ENCODE data around the gene PACS2. TPM values are rescaled to one million over a fixed set of nuclear protein-coding genes. Genes with fewer than 3 reads are reported as not detected.

The PACS2 gene
- total and polyA plus RNA-seq, 4 donors = 37.9 to 87.2 (median 71.0) TPM

DNA sequence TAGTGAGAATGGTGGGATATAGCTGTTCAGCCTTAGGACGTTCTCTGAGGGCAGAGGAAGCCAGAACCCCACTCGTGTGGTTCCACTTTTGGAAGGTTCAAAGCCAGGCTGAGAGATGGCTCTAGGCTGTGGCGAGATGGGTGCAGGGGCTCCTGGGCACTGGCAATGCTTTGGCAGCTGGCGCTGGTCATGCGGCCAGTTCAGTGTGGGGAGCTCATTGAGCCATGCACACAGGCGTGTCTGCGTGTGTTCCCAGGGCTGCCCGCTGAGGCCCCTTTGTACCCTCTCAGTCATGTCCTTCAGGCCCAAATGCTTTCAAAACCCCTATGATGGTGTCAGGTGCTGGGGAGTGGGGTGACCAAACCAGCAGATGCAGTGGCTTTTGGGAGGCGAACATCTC is 85.5 kb downstream of the PACS2 start:
- Histone ChIP-seq H3K9me3 (ENCODE audit: control insufficient read depth in 4 of 4, insufficient read depth in 3 of 4, low read length in 3 of 4) (peaks cover 0 to 7% (median 2%) of the 10 kb centered on the region in 4 donors), H3K27ac (ENCODE audit: low read depth in 1 of 2, low read length in 1 of 2) (no peak overlapping the region), H3K9ac (ENCODE audit: insufficient read depth in 1 of 2, low read length in 2 of 2) (no peak overlapping the region), H3K4me1 (ENCODE audit: control insufficient read depth in 5 of 5, insufficient read depth in 5 of 5, low read length in 5 of 5) (peaks cover 0 to 24% (median 7%) of the 10 kb centered on the region in 5 donors), H3K36me3 (ENCODE audit: control insufficient read depth in 4 of 4, insufficient read depth in 4 of 4, low read length in 4 of 4) (peaks cover 5 to 19% (median 10%) of the 10 kb centered on the region in 4 donors), H3K4me3 (no peak overlapping the region), H3K27me3 (ENCODE audit: control insufficient read depth in 3 of 3, insufficient read depth in 3 of 3, low read length in 2 of 3) (no peaks in the 10 kb centered on the region)
- no peak for ATAC-seq (ENCODE audit: insufficient read depth, low FRiP score)
- DNase-seq = no peak
- TF ChIP-seq, protein P1, sequence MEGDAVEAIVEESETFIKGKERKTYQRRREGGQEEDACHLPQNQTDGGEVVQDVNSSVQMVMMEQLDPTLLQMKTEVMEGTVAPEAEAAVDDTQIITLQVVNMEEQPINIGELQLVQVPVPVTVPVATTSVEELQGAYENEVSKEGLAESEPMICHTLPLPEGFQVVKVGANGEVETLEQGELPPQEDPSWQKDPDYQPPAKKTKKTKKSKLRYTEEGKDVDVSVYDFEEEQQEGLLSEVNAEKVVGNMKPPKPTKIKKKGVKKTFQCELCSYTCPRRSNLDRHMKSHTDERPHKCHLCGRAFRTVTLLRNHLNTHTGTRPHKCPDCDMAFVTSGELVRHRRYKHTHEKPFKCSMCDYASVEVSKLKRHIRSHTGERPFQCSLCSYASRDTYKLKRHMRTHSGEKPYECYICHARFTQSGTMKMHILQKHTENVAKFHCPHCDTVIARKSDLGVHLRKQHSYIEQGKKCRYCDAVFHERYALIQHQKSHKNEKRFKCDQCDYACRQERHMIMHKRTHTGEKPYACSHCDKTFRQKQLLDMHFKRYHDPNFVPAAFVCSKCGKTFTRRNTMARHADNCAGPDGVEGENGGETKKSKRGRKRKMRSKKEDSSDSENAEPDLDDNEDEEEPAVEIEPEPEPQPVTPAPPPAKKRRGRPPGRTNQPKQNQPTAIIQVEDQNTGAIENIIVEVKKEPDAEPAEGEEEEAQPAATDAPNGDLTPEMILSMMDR (IDR thresholded peaks at IDR 0.05; ENCODE audit: control extremely low read depth, extremely low read depth) = no peak
- 92 to 97% methylated on average over 9 of the region's 9 CpGs for WGBS, 2 donors

DNA sequence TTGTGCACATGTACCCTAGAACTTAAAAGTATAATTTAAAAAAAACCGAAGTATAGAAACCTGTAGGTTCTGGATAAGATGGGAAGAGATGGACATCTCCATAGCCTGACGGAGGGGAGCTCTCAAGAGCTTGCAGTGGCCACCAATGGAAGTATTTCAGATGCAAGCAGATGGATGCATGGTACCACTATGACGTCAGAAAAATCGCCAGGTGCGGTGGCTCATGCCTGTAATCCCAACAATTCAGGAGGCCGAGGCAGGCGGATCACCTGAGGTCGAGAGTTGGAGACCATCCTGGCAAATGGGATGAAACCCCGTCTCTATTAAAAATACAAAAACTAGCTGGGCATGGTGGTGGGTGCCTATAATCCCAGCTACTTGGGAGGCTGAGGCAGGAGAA is 87.2 kb downstream of the PACS2 start:
- Histone ChIP-seq H3K27me3 (ENCODE audit: control insufficient read depth in 3 of 3, insufficient read depth in 3 of 3, low read length in 2 of 3) (no peaks in the 10 kb centered on the region), H3K9ac (ENCODE audit: insufficient read depth in 1 of 2, low read length in 2 of 2) (no peak overlapping the region), H3K27ac (ENCODE audit: low read depth in 1 of 2, low read length in 1 of 2) (no peak overlapping the region), H3K4me3 (no peak overlapping the region), H3K36me3 (ENCODE audit: control insufficient read depth in 4 of 4, insufficient read depth in 4 of 4, low read length in 4 of 4) (peaks cover 5 to 19% (median 10%) of the 10 kb centered on the region in 4 donors), H3K9me3 (ENCODE audit: control insufficient read depth in 4 of 4, insufficient read depth in 3 of 4, low read length in 3 of 4) (peaks cover 0 to 7% (median 2%) of the 10 kb centered on the region in 4 donors), H3K4me1 (ENCODE audit: control insufficient read depth in 5 of 5, insufficient read depth in 5 of 5, low read length in 5 of 5) (peaks cover 0 to 23% (median 7%) of the 10 kb centered on the region in 5 donors)
- 97 to 98% methylated on average over 9 of the region's 9 CpGs for WGBS, 2 donors
- TF ChIP-seq, protein P1 (IDR thresholded peaks at IDR 0.05; ENCODE audit: control extremely low read depth, extremely low read depth) = no peak
- DNase-seq = no peak
- no peak for ATAC-seq (ENCODE audit: insufficient read depth, low FRiP score)

DNA sequence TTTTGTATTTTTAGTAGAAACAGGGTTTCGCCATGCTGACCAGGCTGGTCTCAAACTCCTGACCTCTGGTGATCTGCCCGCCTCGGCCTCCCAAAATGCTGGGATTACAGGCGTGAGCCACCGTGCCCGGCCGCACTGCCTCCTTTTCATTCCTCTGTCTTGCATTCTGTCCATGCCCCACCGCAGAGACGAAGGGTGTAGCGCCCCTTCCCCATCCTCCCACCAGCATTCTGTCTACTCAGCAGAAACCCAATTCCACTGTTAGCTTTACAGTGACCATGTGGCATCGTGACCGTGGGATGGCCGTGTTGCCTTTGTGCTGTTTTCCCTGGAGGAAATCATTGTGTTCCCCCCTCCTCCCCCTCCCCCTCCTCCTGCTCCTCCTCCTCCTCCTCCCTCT is 94.0 kb downstream of the PACS2 start:
- Histone ChIP-seq H3K4me3 (no peak overlapping the region), H3K4me1 (ENCODE audit: control insufficient read depth in 5 of 5, insufficient read depth in 5 of 5, low read length in 5 of 5) (peaks cover 0 to 13% (median 0%) of the 10 kb centered on the region in 5 donors), H3K27me3 (ENCODE audit: control insufficient read depth in 3 of 3, insufficient read depth in 3 of 3, low read length in 2 of 3) (peaks cover 0 to 6% (median 4%) of the 10 kb centered on the region in 3 donors), H3K27ac (ENCODE audit: low read depth in 1 of 2, low read length in 1 of 2) (no peak overlapping the region), H3K9me3 (ENCODE audit: control insufficient read depth in 4 of 4, insufficient read depth in 3 of 4, low read length in 3 of 4) (peaks cover 0 to 3% (median 0%) of the 10 kb centered on the region in 4 donors), H3K9ac (ENCODE audit: insufficient read depth in 1 of 2, low read length in 2 of 2) (no peak overlapping the region), H3K36me3 (ENCODE audit: control insufficient read depth in 4 of 4, insufficient read depth in 4 of 4, low read length in 4 of 4) (no peaks in the 10 kb centered on the region)
- TF ChIP-seq, protein P1 (IDR thresholded peaks at IDR 0.05; ENCODE audit: control extremely low read depth, extremely low read depth) = no peak
- 82 to 89% methylated on average over 12 to 13 of the region's 13 CpGs for WGBS, 2 donors
- no peak for DNase-seq
- no peak for ATAC-seq (ENCODE audit: insufficient read depth, low FRiP score)

DNA sequence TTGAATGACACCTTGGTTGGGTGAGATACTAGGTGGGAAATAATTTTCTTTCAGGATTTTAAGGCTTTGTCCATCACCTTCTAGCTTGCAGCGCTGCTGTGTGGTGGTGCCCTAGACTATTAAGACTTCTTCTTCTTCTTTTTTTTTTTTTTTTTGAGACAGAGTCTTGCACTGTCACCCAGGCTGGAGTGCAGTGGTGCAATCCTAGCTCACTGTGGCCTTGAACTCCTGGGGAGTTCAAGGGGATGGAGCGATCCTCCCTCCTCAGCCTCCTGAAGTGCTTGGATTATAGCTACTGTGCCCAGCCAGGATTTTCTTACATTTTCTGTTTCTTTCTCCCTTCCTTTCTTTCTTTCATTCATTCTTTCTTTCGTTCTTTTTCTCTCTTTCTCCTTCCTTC is 94.8 kb downstream of the PACS2 start:
- TF ChIP-seq, protein P1 (IDR thresholded peaks at IDR 0.05; ENCODE audit: control extremely low read depth, extremely low read depth) = no peak
- 65 to 83% methylated on average over 3 of the region's 3 CpGs for WGBS, 2 donors
- Histone ChIP-seq H3K9me3 (ENCODE audit: control insufficient read depth in 4 of 4, insufficient read depth in 3 of 4, low read length in 3 of 4) (peaks cover 0 to 3% (median 0%) of the 10 kb centered on the region in 4 donors), H3K36me3 (ENCODE audit: control insufficient read depth in 4 of 4, insufficient read depth in 4 of 4, low read length in 4 of 4) (no peaks in the 10 kb centered on the region), H3K9ac (ENCODE audit: insufficient read depth in 1 of 2, low read length in 2 of 2) (no peak overlapping the region), H3K4me1 (ENCODE audit: control insufficient read depth in 5 of 5, insufficient read depth in 5 of 5, low read length in 5 of 5) (peaks cover 0 to 13% (median 0%) of the 10 kb centered on the region in 5 donors), H3K27me3 (ENCODE audit: control insufficient read depth in 3 of 3, insufficient read depth in 3 of 3, low read length in 2 of 3) (peaks cover 0 to 6% (median 4%) of the 10 kb centered on the region in 3 donors), H3K27ac (ENCODE audit: low read depth in 1 of 2, low read length in 1 of 2) (no peak overlapping the region), H3K4me3 (no peak overlapping the region)
- DNase-seq (no peak), ATAC-seq (ENCODE audit: insufficient read depth, low FRiP score) (no peak)
